D721Med (cell line): Measurements from ENCODE around the gene CREB3L2.

Experiments used
- DNase-seq: peaks from one replicate; pipeline ENCODE4 v3.0.0; 2011; ENCODE audit warnings: low spot score; ENCODE audit not compliant: insufficient read length
- FAIRE-seq: peaks from 2 replicates; lab custom pipeline; 2011; peaks lifted over from hg19 to GRCh38; lab: Jason Lieb, UNC
- TF ChIP-seq, protein P1 (sequence below): IDR thresholded peaks from 2 replicates; pipeline ENCODE4 v1.5.1; 2012; ENCODE audit warnings: mild to moderate bottlenecking, control low read depth; ENCODE audit not compliant: insufficient read depth; ENCODE audit errors: missing control alignments

The CREB3L2 gene

GRCh38 chr7:137948845-137949330, 53.0 kb downstream of the CREB3L2 start:
- FAIRE-seq (no peak), DNase-seq (no peak)
- TF ChIP-seq, protein P1, sequence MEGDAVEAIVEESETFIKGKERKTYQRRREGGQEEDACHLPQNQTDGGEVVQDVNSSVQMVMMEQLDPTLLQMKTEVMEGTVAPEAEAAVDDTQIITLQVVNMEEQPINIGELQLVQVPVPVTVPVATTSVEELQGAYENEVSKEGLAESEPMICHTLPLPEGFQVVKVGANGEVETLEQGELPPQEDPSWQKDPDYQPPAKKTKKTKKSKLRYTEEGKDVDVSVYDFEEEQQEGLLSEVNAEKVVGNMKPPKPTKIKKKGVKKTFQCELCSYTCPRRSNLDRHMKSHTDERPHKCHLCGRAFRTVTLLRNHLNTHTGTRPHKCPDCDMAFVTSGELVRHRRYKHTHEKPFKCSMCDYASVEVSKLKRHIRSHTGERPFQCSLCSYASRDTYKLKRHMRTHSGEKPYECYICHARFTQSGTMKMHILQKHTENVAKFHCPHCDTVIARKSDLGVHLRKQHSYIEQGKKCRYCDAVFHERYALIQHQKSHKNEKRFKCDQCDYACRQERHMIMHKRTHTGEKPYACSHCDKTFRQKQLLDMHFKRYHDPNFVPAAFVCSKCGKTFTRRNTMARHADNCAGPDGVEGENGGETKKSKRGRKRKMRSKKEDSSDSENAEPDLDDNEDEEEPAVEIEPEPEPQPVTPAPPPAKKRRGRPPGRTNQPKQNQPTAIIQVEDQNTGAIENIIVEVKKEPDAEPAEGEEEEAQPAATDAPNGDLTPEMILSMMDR, result no peak

GRCh38 chr7:137948083-137948844, 53.6 kb downstream of the CREB3L2 start:
- TF ChIP-seq, protein P1, result no peak
- FAIRE-seq (no peak), DNase-seq (no peak)

DNA sequence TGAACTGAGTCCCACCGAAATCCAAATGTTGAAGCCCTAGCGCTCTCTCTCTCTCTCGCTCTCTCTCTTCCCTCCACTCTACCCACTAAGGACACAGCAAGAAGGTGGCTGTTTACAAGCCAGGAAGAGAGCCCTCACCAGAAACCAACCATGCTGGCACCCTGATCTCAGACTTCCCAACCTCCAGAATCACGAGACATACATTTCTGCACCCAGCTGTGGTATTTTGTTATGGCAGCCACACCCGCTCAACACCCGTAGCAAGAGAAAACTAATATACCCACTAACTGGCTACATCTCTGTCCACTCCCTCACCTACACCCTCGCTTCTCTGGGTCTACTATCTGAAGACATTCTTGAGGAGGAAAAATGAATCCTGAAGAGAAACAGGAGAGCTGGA, 54.8 kb downstream of the CREB3L2 start:
- no peak for DNase-seq
- TF ChIP-seq, protein P1, result no peak
- FAIRE-seq, result no peak

DNA sequence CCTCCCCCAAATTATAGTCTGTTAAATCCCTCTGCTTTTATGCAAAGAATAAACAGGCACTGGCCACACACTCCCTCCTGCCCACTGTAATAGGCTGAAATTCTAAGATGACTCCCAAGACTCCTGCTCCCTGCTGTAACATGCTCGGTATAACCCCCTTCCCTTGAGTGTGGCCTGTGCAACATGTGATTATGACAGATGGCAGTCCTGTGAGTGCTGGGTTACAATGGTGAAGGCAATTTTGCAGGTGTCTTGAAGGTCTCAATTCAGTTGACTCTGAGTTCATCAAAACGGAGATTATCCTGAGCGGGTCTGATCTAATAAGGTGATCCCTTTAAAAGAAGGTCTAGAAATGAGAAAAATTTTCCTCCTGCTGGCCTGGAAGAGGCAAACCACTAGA, 55.9 kb downstream of the CREB3L2 start:
- FAIRE-seq (no peak), DNase-seq (no peak)
- TF ChIP-seq, protein P1, result no peak

- TF ChIP-seq, protein P1, result no peak
- DNase-seq (no peak), FAIRE-seq (no peak)
These were observed 57.7 kb downstream of the CREB3L2 start for GRCh38 chr7:137944168-137944567.

DNA sequence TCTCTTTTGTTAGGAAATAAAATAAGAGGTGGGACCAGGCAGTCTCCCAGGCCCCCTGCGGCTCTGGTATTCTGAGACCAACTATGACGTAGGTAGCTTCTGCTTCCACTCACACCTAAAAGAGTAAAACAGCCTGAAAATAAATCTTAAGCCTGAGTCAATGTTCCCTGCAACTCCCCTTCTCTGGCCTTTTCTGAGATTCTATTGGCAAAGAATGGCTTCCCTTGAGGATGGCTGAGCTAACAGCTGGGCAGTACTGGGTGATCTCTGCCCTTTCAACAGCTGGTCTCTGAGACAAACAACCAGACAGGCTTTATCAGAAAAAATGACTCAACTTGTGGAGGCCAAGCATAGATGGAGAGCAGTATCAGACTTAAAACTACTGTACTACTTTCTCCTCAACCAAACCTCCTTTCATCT, 58.7 kb downstream of the CREB3L2 start:
- TF ChIP-seq, protein P1, result no peak
- DNase-seq (no peak), FAIRE-seq (no peak)

- DNase-seq (no peak), FAIRE-seq (no peak)
- TF ChIP-seq, protein P1, result no peak
These were observed 59.3 kb downstream of the CREB3L2 start for GRCh38 chr7:137942484-137943115.
